Middle frontal gyrus (tissue), 1 donor: Measurements from ENCODE around the gene PTX3.

Source experiments
- DNase-seq: peaks from one replicate; pipeline ENCODE4 v3.0.0-alpha.2; 2015; ENCODE audit warnings: low spot score; ENCODE audit errors: extremely low spot score

The PTX3 gene

GRCh38 chr3:157471064-157471463 is 34.4 kb downstream of the PTX3 start:
- no peak for DNase-seq

- DNase-seq: no peak
Observed at GRCh38 chr3:157472648-157473047, 36.0 kb downstream of the PTX3 start.

- DNase-seq: no peak
Observed at GRCh38 chr3:157475921-157476414, 39.3 kb downstream of the PTX3 start.

- no peak for DNase-seq
Observed at GRCh38 chr3:157477441-157477840, 40.8 kb downstream of the PTX3 start.

- DNase-seq: no peak
Observed at GRCh38 chr3:157479464-157480243, 43.0 kb downstream of the PTX3 start.

- no peak for DNase-seq
Observed at GRCh38 chr3:157487339-157487738, 50.7 kb downstream of the PTX3 start.

GRCh38 chr3:157488144-157488543 is 51.5 kb downstream of the PTX3 start:
- DNase-seq: no peak

- no peak for DNase-seq
Observed at GRCh38 chr3:157491136-157491535, 54.5 kb downstream of the PTX3 start.
